Thyroid gland (tissue), 4 donors: ENCODE results near the gene HECTD2.

Source experiments
- POLR2A ChIP-seq, 2 donors: fragments of 450-650 bp; IDR thresholded peaks; one replicate each; pipeline ENCODE4 v1.6.1; 2017; ENCODE audit warnings: antibody characterized with exemption in 2 of 2, mild to moderate bottlenecking in 2 of 2, moderate library complexity in 1 of 2
- TF ChIP-seq, protein P1 (sequence below), 6 experiments: fragments of 200-600 bp in 3 of 6; fragments of 450-650 bp in 3 of 6; sonication (generic) in 3 of 6; IDR thresholded peaks; one replicate each; pipeline ENCODE4 v1.5.1; 2016 to 2019; ENCODE audit warnings: antibody characterized with exemption in 6 of 6, mild to moderate bottlenecking in 2 of 6, inconsistent platforms in 1 of 6, moderate library complexity in 1 of 6

DNA sequence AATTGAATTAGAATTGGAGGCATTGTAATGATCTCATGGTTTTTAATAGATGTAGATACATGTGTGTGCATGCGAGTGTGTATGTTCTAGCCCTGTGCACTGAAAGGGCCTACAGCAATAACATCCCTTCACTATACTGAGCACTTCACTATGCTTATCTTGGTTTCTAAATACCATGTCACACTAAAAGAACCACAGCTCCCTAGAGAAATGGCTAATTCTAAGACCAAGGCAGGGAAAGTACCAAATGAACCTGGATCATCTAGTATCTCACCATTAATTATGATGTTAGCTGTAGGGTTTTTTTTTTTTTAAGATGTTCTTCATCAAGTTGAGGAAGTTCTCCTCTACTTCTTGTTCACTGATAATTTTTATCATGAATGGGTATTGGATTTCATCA is 55.1 kb downstream of the HECTD2 start:
- TF ChIP-seq, protein P1, sequence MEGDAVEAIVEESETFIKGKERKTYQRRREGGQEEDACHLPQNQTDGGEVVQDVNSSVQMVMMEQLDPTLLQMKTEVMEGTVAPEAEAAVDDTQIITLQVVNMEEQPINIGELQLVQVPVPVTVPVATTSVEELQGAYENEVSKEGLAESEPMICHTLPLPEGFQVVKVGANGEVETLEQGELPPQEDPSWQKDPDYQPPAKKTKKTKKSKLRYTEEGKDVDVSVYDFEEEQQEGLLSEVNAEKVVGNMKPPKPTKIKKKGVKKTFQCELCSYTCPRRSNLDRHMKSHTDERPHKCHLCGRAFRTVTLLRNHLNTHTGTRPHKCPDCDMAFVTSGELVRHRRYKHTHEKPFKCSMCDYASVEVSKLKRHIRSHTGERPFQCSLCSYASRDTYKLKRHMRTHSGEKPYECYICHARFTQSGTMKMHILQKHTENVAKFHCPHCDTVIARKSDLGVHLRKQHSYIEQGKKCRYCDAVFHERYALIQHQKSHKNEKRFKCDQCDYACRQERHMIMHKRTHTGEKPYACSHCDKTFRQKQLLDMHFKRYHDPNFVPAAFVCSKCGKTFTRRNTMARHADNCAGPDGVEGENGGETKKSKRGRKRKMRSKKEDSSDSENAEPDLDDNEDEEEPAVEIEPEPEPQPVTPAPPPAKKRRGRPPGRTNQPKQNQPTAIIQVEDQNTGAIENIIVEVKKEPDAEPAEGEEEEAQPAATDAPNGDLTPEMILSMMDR (IDR thresholded peaks at IDR 0.05), result no peak
- TF ChIP-seq POLR2A (IDR thresholded peaks at IDR 0.05), result no peak
